Anterior cingulate cortex (tissue), 58 donors: Measurements from ENCODE around the gene MYO1B.
A peak's percentile ranks its signal among the peaks of the same experiment; 100 is the strongest.

Source experiments
- DNase-seq, 58 donors: peaks; one replicate each; lab custom pipeline; 2025; lab: John Stamatoyannopoulos, UW

MYO1B gene

DNA sequence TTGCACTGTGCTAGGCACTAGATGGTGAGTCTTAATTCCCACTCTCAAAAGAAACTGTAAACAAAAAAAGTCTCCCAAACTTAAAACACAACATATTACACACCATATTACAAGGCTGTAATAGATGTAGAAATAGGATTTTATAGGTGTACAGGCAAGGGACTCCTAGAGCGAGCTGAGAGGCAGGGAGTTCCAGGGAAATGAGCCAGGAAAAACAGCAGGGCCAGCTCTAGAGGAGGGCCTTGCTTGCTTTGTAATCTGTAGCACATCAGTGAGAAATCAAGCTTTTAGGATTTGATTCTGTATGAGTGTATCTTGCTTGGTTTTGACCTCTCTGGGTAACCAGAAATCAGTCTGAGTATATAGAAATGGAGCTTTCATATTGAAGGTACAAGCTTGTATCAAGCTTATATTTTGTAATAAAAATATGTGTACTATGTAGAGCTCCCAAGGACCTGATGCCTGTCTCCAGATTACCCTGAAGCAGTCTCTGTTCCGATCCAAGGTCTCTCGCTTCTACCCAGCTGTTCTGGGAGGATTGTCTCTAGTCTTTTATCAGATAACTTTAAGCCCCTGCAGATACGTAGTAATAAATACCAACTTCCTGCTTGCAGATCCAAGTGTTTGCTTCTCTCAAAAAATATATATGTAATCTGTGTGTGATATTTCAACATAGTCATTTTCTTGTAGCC is 73.0 kb downstream of the MYO1B start:
- no peak for DNase-seq

DNA sequence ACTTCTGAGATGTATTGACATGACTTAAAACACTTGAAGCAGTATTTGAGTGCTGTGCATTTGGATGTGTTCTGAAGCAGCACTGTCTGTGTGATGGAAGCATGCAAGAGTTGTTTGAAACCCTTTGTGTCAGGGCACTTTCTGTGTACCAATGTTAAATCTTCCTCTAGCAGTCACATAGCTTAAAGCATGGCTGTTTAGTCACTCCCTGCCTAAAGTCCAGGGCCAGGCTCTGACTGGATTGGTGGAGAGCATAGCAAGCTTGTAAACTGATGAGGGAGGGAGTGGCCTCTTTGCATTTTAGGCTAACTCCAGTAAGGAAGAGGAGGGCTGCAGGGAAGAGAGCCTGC is 73.5 kb downstream of the MYO1B start:
- DNase-seq, result no peak

DNA sequence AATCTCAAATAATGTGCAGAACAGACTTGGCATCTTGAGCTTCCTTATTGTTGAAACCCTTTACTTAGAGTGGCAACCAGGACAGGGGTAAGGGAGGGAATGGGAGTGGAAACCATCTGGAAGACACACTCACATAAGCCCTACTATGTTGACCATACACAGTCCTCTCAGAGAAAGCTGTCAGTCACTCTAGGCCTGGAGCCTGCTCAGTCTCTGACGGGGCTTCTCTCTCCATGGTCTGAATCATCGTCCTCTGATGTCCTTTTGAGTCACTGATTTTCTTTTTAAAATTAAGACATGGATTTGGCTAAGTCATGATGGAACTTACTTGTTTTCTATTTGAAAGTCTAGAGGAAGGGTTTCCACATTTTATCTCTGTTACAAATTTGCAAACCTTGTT is 74.0 kb downstream of the MYO1B start:
- DNase-seq, result no peak

DNA sequence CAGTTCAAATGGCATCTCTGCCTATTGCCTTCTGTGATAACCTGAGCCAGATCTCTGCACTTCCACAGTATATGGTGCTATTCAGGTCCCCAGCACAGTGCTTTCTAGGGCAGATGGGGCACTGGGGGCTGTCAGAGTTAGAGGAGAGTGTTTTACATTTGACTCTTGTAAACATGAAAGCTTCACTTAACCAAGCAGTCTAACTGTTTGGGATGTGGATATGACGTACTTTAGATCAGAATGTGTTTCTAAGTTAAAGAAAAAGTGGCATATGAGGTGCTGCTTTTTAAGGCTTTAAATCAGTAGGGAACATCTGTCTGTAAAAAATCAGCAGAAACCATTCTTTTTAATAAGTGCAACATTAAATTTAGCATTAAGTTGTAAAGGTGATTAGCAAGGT is 75.7 kb downstream of the MYO1B start:
- no peak for DNase-seq

DNA sequence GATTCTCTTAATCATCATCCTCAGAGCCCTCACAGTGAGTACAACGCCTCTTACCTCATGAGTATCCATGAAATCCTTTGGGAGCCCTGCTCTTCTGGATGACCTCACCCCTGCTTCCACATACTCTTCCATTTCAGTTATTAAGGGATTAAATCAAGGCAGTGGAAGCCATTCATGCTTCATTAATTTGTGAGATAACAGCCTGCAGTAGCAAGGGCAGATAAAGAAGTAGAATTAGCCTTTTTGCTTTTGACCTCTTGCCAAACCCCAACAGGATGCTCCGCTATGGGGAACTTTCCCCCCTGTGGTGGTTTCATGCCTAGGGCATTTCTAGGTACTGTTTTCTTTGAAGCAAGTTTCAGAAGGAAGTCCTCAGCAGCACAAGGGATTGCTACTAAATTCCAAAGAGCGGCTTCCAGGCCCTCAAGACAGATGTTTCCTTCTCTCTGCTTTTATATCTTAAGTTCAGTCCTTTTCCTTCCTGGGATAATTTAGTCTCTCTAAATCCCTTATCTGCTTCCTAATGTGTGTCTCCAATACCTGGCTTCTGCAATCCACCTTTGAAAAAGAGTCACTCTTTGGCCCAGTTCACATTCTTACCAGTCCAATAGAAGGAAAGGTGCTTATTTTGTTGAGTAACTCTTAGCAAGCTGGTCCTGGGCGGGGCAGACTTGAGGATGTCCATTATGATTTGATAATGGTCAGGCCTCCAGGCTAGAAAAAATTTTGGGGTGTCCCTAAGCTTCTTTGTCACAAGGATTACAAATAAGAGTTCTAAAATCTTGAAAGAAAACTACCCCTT is 76.9 kb downstream of the MYO1B start:
- peak in 4 of 58 donors; percentile 1 to 13 (median 3) for DNase-seq

DNA sequence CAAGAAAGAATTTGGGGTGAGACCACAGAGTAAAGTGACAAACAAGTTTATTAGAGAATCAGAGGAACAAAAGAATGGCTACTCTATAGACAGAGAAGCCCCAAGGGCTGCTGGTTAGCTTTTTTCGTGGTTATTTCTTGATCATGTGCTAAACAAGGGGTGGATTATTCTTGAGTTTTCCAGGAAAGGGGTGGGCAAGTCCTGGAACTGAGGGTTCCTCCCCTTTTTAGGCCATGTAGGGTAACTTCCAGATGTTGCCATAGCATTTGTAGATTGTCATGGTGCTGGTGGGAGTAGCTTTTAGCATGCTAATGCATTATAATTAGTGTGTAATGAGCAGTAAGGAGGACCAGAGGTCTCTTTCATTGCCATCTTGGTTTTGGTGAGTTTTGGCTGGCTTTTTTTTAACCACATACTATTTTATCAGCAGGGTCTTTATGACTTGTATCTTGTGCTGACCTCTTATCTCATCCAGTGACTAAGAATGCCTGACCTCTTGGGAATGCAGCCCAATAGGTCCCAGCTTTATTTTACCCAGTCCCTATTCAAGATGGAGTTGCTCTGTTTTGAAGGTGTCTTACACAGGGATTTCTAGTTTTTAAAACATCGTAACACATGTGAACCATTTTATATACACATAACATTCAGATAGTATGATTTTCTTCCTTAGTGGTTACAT is 77.8 kb downstream of the MYO1B start:
- no peak for DNase-seq

DNA sequence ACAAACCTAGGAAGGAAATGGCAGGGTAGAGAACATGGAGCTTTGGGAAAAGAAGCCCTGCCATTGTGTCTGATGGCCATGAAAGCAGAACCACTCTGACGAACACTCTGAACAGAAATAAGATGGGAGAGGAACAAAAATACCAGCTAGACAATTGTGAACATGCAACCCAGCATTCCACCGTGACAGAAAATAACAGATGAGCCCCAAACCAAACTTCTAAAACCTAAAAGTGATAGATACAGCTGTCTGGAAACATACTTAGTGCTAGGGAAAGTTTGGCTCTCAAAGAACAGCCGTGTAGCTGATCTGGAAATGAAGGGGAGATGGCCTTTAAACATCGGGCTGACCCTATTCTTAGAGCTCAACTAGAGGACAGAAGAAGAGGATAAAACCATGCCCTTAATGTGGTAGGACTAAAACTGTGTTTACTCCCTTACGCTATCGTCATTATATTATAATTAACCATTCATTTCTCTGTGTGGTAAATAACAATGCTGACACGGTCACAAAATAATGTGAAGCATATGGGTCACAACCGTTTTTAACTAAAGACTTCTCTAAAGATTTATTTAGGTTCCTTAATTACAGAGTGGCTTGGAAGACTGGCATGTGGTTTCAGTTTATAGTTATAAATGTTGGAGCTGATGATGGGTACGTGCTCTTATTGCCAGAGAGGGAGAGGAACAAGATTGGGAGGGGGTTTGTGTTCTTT is 80.6 kb downstream of the MYO1B start:
- DNase-seq, result no peak

DNA sequence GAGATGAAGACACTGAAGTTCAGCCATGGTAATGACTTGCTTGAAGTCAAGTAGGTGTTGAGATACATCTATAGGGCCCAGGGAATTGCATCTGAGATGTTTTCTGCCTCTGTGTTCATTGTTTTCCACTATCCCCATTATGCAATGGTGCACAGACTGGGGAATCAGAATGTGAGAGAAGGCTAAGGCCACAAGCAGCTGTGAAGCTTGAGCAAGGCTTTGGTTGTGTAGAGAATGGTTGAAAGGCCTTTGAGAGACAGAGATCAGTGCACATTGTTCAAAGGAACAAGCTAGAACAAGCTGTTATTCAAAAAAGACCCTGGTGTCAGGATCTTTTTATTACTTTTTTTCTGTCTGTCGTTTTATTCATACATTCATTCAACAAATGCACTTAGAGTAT is 82.3 kb downstream of the MYO1B start:
- no peak for DNase-seq

DNA sequence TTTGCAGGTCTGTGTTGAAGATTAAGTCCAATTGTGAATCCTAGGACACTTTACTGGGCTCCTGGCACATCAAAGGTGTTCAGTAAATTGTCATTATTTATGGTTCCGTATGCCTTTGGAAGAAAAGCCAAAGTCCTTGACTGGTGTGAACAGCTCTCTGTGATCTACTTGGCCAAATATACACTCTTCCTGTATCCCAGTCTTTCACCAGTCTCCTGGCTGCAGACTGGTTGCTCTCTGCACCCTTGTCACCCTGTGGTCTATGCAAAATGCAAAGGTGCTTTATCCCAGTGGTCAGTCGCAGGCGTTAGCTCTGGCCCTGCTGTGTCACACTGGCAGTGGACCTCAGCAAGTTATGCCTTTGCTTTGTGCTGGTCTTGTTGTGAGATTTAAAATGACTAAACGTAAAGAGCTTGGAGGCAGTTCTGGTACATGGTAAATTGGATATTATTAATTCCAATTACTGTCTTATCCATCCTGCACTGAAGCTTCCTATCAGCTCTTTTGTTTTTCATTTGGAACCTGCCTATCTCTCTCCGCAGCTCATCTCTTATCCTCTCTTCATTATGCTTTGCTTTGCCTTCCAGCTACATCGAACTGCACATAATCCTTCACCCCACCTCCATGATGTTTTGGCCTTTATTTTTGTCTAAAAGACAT is 83.1 kb downstream of the MYO1B start:
- DNase-seq, result no peak

DNA sequence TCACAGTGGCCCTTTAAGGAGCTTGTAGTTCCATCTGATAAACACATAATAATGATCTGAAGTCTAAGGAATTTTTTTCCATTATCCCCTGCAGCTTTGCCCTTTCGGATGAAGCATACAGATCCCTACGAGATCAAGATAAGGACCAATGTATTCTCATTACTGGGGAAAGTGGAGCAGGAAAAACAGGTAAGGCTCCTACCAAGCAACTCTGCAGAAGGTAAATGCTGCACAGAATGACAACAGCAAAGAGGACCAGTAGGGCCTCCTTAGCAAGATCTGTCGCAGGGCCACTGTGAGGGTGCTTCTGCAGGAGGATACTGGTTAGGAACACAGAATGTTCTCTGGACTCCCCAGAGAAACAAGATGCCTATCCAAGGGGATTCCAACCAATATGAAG is 84.6 kb downstream of the MYO1B start:
- no peak for DNase-seq

DNA sequence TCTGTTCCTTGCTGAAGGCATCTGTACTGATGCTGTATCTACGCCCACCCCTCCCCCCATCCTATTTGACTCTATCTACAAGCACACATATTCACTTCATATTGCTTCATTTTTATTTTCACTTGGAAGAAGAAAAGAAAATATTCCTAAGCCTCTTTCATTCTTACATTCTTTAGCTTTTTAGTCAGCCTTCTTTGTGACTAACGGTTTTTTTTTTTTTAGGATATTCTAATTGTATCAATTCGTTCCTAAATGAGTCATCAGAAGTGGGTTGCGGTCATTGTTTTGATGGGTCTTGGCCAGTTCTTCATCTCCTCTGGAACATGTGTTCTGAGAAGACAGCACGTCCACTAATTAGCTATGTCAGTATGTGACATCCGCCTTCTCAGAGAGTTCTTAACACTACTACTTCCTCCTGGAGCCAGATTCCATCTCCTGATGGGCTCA is 88.7 kb downstream of the MYO1B start:
- no peak for DNase-seq

DNA sequence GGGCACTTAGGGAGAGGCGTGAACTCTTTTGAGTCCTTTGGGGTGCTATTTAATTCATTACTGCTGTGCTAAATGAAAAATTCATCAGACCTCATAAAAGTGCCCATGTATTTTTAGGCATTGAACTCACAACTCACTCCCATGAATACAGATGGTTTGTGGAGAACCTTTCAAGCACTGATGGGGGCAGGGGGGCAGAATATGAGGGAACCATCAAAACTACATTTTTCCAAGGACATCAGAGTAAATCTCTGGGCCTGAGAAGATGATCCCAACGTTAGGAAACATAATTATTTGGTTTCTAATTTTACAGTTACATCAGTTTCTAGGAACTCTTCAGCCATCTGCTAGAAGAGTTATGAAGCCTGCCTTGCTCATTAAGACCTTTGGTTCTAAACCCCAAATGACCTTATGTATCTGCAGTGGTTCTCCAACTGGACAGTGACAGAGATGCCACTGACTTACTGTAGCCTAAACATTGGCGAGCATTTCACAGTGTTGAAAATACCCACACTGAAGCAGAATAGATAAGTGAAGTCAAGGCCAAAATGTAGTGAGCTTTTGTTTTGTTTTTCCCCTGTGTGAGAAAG is 90.8 kb downstream of the MYO1B start:
- DNase-seq, result no peak

DNA sequence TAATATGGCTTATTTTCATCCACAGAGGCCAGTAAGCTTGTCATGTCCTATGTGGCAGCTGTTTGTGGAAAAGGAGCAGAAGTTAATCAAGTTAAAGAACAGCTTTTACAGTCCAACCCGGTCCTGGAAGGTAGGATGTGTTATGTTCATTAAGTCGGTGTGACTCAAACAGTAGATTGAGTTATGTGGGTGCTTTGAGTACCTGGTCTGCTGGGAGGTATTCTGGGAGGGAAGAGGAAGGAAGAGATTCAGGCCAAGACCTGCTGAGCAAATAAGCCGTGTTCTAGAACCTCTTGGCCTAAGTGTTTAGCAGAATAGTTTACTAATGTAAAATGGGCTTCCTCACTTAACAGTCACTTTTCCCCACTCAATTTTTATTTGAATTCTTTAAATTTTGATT is 96.2 kb downstream of the MYO1B start:
- no peak for DNase-seq

DNA sequence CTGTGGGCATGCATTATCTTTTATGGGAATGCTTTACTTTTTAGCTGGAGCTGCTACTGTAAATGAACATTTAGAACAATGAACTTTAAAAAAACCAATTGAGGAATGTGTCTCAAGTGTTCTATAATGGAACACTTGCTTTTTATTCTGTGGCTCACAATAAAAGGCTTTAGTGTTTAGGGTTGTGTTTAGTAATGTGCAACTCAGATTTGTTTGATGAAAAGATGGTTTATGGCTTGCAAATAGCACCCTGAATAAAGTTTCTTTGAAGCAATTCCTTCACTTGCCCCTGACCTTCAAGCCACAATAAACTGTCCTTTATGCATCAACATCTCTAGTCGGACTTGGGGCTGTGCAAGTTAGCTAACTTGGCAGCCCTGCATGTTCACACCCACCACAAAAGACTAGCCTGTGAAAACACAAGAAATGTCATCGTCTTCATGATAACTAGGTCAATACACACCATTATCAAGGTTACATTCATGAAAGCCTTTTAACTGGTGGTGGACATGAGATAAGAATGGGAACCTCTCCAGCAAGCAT is 98.7 kb downstream of the MYO1B start:
- DNase-seq, result no peak

DNA sequence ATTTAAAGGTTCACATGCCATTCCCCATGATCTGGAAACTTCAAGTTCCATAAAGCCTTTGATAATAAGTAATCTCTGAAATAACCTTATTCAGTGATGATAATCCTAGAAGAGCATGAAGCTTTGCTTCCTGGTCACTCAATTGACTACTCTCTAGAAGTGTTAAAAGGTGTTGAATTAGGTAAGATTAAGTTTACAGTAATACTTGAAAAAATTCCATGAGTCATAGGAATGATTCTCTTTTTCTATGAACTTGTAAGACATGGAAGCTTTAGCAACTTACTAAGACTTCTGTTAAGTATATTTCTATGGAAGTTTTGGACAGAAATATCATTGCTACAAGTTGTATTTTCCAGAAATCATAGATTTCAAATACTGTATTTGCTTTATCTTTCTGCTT is 100.6 kb downstream of the MYO1B start:
- DNase-seq, result no peak

DNA sequence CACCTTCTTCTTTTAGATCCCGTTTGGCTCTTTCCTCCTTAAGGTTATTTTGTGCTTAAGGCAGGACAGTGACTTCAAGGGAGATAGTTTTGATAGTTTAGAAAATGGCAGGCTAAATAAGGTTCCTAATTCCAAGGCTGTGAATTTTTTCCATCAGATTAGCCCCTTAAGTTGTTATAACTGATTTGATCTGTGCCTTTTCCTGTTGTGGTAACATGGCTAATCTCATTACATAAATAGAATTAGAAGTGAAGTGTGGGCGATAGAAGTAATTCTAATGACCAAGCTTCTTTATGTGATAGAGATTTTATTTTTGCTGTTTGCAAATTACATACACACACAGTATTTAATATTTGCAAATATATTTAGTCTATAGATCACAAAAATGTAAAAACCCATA is 102.0 kb downstream of the MYO1B start:
- no peak for DNase-seq

DNA sequence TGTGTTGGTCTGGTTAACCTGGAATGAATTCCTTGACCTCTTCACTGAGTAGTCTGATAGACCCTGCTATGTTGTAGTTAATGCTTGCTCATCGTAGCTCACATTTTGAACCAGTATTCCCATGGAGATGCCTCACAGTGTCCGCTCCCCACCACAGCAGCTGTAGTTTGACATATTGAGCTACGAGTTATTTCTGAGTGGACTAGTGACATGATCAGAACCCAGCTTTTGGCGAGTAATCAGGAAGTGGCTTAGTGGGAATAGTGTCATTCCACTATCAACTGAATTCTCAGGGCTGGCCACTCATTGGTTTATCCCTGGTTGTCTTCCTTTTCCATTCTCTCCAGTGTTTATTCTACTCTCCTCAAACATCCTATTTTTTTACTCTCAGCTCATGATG is 102.7 kb downstream of the MYO1B start:
- no peak for DNase-seq

DNA sequence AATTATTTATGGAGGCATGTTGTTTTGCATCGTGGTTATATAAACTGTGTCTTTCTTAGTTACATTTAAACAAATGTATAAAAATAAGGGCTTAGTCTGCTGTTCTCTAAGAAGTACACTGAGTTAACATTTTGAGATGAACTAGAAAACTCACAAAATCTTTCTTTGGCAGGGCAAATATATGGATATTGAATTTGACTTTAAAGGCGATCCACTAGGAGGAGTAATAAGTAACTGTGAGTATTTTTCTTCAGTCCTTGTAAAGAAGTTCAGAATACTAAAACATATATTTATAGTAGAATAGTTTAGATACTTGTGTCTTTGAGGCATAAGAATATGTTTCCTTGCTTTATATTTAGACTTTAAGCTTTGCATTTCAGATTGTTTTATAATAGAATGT is 104.8 kb downstream of the MYO1B start:
- no peak for DNase-seq

DNA sequence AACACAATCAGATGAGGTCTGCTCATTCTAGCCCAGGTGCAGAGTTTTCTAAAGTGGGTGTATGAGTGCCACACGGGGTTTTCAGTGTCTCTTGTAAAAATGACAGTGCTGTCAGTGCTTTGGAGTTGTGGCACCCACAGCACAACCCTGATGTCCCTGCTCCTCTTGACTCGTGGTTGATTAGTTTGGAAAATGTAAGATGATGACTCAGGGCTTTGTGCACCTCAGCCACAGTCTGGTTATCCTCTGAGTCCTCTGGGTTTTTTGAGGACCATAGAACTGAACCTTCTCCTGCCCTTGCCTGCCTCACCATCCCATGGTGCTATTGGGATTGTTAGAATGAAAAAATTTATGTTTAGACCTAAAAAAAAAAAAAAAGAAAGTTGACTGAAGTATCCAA is 105.6 kb downstream of the MYO1B start:
- DNase-seq, result no peak

DNA sequence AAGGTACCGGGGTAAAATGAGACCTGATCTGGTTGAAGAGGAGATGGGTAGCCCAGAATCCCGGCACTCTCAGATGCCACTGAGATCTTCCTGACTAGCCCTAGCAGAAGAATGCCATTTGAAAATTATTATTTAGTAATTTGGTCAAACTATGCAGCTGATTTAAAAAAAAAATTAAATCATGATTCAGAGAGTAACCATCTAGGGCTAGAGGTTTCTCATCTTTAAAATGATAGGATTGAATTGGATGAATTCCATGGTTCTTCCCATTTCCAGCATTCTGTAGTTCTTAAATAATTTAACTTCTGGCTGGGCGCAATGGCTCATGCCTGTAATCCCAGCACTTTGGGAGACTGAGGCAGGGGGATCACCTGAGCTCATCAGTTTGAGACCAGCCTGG is 106.1 kb downstream of the MYO1B start:
- no peak for DNase-seq
